Femur (tissue), 1 donor: ENCODE results near the gene GGA1.
"Not testable (repeated sequence)": the region's sequence is repeated elsewhere in the genome, so short reads cannot be mapped to it uniquely, and the experiment has no call there.

Experiments used
- DNase-seq: peaks from one replicate; pipeline ENCODE4 v3.0.0-alpha.2; 2017

The GGA1 gene

GRCh38 chr22:37610153-37610475, 1.5 kb downstream of the GGA1 start:
- not testable (repeated sequence) for DNase-seq

GRCh38 chr22:37610480-37611129, 2.0 kb downstream of the GGA1 start:
- peak; percentile 48 for DNase-seq

DNA sequence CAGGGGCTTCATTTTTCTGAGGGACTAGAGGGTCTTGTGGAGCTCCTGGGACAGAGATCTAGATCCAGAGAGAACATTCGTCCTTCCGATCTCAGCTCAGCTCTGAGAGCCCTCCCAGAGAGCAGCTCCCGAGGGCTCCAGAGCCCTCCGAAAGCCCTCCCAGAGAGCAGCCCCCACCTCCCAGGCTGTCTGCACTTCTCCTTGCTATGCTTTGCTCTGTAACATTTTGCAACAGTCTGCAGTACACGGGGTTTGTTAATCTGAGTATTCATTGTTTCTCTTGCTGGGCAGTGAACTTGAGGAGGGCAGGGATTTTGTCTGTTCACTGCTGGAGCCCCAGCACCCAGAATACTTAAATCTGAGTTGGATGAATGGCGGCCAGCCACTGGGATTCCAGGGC, 2.6 kb downstream of the GGA1 start:
- DNase-seq, result no peak

- DNase-seq, result no peak
Observed at GRCh38 chr22:37616201-37617083, 7.8 kb downstream of the GGA1 start.

DNA sequence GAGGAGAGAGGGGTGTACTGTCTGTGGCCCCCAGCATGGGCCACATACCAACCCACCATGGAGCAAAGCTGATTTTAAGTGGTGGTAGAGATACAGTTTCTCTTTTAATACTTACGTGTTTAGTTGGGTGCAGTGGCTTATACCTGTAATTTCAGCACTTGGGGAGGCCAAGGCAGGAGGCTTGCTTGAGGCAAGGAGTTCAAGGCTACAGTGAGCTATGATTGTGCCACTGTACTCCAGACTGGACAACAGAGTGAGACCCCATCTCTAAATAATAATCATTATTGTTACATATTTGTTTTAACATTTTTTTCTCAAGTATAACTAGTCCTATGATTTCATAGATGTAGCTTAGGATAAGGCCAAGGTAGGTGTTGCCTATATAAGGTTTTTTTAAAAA, 8.8 kb downstream of the GGA1 start:
- no peak for DNase-seq

DNA sequence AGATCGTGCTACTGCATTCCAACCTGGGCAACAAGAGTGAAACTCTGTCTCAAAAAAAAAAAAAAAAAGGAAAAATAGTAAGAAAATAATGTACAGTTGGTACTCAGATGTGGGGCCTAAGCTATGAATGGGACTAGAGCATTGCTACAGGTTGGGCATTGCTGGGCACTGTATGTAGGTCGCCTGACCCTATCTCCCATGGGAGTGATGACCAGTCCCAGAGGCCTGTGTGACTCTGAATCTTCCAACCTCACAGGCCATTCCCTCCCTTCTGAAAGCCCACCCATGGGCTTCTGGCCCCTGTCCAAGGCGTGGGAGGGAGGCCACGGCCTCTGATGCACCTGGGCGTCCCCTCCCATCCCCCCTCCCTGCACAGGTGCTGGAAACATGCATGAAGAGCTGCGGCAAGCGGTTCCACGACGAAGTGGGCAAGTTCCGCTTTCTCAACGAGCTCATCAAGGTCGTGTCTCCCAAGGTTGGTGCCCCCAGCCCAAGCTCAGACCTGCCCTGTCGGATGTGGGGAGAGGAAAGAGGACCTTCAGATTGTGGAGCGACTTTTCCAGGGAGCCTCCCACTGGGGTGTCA, 9.5 kb downstream of the GGA1 start:
- no peak for DNase-seq

DNA sequence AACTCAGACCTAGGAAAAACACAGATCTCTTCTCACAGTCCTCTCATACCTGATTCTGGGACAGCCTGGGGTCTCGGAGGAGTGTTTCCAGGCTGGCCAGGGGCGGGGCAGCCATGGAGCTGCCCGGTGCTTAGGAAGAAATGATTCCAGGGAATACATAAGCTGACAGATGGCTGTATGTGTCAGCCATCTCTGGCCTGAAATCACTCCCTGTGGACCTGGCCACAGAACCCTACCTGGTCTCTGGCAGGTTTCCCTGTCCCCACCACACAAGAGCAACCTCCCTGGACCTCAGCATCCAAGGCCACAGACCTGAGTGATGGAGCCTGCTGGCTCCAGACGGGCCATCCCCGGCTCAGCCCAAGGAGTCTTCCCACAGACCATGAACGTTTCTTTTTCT, 10.0 kb downstream of the GGA1 start:
- no peak for DNase-seq

GRCh38 chr22:37619991-37620390, 11.4 kb downstream of the GGA1 start:
- DNase-seq, result no peak

DNA sequence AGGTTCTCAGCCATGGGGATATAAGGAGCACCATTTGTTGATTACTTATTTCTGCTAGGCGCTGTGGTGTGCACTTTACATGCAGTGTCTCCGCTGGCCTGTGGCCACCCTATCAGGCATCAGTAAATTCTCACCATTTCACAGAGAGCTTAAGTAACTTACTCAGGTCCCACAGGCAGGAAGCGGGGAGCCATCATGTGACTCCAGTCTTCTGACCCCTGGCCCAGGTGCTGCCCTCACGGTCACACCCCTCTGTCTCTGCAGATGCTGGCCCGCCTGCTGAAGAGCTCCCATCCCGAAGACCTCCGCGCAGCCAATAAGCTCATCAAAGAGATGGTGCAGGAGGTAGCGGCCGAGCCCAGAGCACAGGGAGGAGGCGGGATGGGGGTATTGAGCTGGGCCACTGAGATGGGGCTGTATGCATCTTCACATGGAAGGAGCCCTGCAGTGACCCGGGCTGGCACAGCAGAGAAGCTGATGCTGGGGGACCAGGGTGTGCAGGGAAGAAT, 12.8 kb downstream of the GGA1 start:
- DNase-seq, result no peak

GRCh38 chr22:37623075-37624016, 14.7 kb downstream of the GGA1 start:
- peak; percentile 81 for DNase-seq

DNA sequence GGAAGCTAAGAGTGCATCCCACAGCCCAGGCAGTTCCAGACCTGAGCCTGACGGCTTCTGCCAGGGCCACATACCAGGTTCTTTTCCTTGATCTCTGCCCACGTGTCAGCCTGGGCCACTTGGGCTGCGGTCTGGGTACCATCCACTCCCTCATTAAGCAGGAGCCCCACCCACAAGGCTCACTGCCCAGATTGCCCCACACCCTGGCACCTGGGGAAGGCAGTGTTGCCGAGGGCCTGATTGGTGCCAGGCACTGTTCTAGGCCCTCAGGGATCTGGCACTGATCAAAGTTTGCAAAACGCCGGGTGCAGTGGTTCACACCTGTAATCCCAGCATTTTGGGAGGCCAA, 15.4 kb downstream of the GGA1 start:
- no peak for DNase-seq

DNA sequence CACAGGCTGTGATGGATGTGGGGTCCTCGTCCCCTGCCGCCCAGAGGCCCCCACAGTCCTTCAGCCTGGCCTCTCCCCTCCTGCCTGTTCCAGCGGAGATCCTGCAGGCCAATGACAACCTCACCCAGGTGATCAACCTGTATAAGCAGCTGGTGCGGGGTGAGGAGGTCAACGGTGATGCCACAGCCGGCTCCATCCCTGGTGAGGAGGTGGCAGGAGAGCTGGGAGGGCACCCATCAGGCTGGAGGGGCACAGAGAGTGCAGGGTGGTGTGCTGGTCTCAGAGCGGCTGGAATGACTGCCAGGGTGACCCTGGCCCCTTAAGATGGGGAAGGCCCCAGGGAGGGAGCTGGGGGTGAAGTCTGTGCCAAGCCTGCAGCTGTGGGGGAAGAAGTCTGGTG, 16.2 kb downstream of the GGA1 start:
- DNase-seq, result no peak

DNA sequence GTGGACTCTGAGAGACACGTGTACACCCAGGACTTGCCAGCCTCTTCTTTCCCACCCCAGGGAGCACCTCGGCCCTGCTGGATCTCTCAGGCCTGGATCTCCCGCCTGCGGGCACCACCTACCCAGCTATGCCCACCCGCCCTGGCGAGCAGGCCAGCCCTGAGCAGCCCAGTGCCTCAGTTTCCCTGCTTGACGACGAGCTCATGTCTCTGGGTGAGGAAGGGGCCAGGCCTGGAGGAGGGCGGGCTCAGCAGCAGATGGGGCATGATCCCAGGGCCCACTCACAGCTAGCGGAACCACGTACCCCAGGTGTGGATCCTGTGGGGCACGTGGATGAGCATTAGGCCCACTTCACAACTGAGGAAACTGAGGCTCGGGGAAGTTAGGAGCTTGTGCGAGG, 17.1 kb downstream of the GGA1 start:
- DNase-seq, result no peak

GRCh38 chr22:37626144-37626543, 17.5 kb downstream of the GGA1 start:
- peak; percentile 56 for DNase-seq

GRCh38 chr22:37626556-37627075, 18.0 kb downstream of the GGA1 start:
- no peak for DNase-seq

GRCh38 chr22:37627121-37627520, 18.5 kb downstream of the GGA1 start:
- no peak for DNase-seq

- no peak for DNase-seq
Observed at GRCh38 chr22:37627545-37627944, 18.9 kb downstream of the GGA1 start.

GRCh38 chr22:37628830-37629229, 20.2 kb downstream of the GGA1 start:
- no peak for DNase-seq

- no peak for DNase-seq
Observed at GRCh38 chr22:37629928-37630327, 21.3 kb downstream of the GGA1 start.

DNA sequence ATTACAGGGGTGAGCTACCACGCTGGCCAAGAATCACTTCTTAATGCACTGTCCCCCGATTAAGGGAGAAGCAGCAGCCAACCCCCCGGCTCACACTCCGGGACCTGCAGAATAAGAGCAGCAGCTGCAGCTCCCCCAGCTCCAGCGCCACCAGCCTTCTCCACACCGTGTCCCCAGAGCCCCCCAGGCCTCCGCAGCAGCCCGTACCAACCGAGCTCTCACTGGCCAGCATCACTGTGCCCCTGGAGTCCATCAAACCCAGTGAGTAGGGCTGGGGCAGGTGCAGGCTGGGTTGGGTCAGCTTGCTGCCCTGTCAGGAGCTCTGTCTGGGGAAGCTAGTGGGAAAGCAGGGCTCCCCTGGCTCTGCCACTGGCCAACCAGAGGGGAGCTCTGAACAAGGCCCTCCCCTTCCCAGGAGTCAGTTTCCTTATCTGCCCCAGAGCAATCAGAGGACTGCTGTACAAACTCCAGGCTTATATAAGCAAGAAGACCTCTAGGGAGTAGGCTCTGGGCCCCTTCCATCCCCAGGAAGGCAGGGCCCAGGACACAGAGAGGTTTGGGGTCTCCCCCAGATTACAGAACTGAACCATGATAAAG, 22.3 kb downstream of the GGA1 start:
- no peak for DNase-seq

GRCh38 chr22:37631448-37632173, 23.0 kb downstream of the GGA1 start:
- no peak for DNase-seq
